Left ventricle myocardium superior (tissue), 1 donor: ENCODE measurements around the gene NFATC2. TPM values are rescaled to one million over a fixed set of nuclear protein-coding genes. Genes with fewer than 3 reads are reported as not detected.

ENCODE experiments used
- ATAC-seq: fragments of 200-7000 bp; cut with Tn5 transposase; one replicate; pipeline ENCODE4 v1.9.1; 2020; ENCODE audit warnings: mild to moderate bottlenecking, moderate library complexity
- DNase-seq: peaks from one replicate; pipeline ENCODE4 v3.0.0-alpha.2; 2020
- intact Hi-C: fragments of 100-400 bp; cut with micrococcal nuclease; formaldehyde crosslinking; loops from one replicate; pipeline ENCODE4 v1.11.0; 2022
- total RNA-seq: library from RNA; stranded (reverse); fragmentation: NEBNext Ultra II Directional; extraction: Animal tissue kit (Norgen Biotek cat#: 25700); gene quantifications from one replicate; pipeline ENCODE4 v1.2.1, GENCODE V29; 2021
- donor health status: DM: no; HTN: yes; CAD: no; lungs with severe emphysema.

Gene NFATC2
- total RNA-seq, 1 donor from 2014 or later: 2.3 TPM

GRCh38 chr20:51392614-51393186 lies 149.8 kb downstream of the NFATC2 start:
- ATAC-seq (no peak), DNase-seq (no peak)
- intact Hi-C loops: no loop called here

DNA sequence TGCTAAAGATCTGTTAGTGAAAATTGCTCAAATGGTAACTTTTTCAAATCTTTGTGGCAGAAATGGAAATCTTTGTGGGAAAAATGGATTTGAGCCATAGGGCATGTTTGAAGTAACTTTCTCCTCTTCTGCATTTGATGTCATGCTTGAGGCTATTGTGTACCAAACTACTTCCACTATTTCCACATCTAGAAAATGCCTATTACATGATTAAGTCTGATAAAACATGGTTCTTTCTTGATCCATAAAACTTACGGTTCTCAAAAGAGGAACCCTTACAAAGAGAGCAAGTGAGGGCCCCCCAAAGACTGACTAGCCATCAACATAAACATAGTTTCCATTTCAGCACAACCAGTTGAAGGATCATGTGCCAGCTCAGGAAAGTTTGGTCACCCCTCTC lies 150.6 kb downstream of the NFATC2 start:
- intact Hi-C loops: no loop called here
- DNase-seq (no peak), ATAC-seq (no peak)

DNA sequence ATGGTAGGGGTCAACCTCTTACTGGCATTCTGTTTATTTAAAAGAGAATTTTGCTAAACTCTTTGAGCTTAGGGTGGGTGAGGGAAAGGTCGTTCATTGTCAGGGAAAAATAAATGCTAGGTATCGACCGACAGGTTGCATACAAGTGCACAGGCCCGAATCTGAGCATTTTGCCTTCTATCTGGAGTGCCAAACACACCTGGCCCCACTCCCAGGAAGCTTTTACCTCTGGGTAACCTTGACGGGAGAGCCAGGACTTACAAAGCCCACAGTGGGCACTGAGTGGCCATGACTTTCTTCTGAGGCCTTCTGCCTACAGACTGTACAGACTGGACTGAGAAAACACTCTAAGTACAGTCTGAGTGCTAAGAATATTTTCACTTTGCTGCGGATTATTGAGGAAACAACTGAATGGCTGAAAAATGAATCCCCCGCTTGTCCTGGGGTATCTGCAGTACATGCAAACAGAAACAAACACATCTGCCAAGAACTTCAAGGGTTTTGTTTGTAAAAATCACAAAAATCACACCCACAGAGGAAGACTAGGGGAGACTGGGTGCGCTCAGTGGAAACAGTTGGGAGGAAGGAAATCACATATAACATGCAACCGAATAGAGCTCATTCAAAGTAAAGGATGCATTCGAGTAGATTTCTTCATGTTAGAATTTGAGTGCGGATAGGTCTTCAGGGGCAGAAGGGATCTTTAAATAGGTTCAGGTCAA lies 152.8 kb downstream of the NFATC2 start:
- no peak for DNase-seq
- intact Hi-C loops: no loop called here

DNA sequence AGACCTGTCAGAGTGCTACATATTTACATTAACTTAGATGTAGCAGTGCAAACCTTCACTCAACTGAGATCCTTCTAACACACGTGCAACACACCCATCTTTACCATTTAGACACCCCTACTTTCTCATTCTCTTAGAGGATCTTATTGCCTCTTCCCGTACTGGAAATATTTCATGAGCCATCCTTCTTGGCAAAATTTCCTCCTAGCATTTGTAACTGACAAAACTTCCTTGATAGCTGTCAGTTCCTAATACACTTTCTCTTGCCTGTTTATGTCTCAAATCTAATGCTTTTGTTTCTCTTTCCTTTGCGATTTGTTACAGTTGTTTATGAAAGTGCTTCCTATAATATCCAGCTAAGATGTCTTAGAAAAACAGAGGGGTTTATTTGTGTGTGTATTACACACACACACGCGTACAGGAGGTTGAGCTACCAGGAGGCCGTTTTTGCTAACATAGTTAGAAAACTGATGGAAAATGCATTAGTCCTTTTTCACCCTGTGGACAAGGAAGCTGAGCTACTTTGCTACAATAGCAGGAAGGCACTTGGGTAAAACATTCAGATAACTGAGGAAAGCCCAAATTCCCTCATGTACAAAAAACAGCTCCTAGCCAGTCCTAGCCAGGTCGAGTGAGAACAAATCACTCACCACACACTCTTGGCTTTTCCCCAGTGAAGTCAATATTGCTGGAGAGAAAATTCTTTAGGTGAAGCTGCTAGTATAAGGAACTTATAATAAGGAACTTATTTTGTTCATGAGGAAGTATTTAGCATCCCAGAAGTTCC lies 153.6 kb downstream of the NFATC2 start:
- DNase-seq (no peak), ATAC-seq (peak; percentile 70)
- intact Hi-C loops: no loop called here

More for the DNA sequence above, 152.8 kb downstream of the NFATC2 start:
- peak; percentile 23 for ATAC-seq

GRCh38 chr20:51388227-51388626 lies 154.3 kb downstream of the NFATC2 start:
- no peak for DNase-seq
- intact Hi-C loops: no loop called here
- ATAC-seq: no peak

DNA sequence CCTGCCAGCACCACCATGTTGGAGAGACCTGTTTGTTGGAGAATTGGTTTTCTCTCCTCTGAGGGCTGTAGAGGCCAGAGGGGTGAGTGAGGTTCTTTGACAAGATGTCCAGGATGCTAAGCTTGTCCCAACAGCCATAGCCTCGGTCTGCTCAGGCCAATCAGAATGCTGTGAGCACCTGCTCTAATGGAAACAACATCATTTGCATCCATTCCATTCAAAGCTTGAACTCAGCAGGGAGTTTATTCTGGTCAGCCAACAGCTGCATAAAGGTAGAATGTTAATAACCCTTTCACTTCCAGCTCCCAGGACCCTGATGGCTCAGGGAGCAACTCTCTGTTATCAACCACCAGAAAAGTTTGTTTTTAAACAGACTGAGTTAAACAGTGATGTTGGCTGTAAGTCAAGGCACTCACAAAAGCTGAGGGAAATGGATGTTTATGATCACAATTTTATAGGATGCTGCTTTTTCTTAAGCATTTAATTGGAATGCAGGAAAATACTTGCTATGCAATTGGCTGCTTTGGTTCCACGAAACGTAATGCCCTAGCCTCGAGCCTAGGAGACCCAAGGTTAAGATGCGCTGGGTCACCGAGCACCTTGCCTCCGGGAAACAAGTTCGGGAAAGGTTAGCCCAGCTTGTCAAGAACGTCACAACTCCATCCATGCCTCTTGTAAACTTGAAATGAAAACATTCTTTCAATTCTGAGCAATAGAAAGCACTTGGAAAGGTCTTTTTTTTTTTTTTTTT lies 155.2 kb downstream of the NFATC2 start:
- ATAC-seq: no peak
- no peak for DNase-seq
- intact Hi-C loops: no loop called here

- ATAC-seq (no peak), DNase-seq (no peak)
- intact Hi-C loops: no loop called here
Observed at GRCh38 chr20:51386586-51386985, 155.9 kb downstream of the NFATC2 start.

GRCh38 chr20:51385646-51386530 lies 156.6 kb downstream of the NFATC2 start:
- no peak for DNase-seq
- intact Hi-C loops: no loop called here
- peak; percentile 58 for ATAC-seq

GRCh38 chr20:51384875-51385274 lies 157.6 kb downstream of the NFATC2 start:
- DNase-seq (no peak), ATAC-seq (no peak)
- intact Hi-C loops: no loop called here

DNA sequence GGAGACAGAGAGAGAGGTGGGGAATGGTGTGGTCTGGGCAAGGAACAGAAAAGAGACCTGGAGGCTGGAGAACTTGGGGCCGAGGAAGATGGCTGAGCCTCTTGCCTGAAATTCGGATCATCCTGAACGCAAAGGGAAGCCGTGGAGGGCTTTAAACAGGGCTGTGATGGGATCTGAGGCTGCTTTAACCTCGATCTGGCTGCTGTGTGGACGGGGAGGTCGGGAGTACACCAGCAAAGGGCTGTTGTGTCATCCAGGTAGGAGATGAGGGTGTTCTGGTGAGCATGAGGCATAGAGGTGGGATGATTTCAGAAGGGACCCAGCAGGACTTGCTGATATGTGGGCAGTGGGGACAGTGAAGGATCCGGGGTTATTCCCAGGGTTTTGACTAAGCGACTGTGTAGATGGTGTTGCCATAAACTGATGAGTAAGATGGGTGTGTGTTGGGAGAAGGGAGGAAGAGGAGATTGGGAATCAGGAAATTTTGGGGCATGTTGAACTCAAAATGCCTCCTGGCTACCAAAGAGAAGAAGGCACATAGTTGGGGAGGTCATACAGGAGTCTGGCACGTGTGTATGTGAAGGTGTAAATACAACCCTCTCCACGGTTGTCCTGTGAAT lies 158.5 kb downstream of the NFATC2 start:
- ATAC-seq (no peak), DNase-seq (no peak)
- intact Hi-C loops: no loop called here

- ATAC-seq (no peak), DNase-seq (no peak)
- intact Hi-C loops: no loop called here
Observed at GRCh38 chr20:51382986-51383821, 159.3 kb downstream of the NFATC2 start.

GRCh38 chr20:51382111-51382985 lies 160.2 kb downstream of the NFATC2 start:
- DNase-seq (no peak), ATAC-seq (no peak)
- intact Hi-C loops: no loop called here

- no peak for ATAC-seq
- DNase-seq: no peak
- intact Hi-C loops: no loop called here
Observed at GRCh38 chr20:51381557-51381956, 161.0 kb downstream of the NFATC2 start.

GRCh38 chr20:51380401-51381385 lies 161.8 kb downstream of the NFATC2 start:
- intact Hi-C loops: no loop called here
- no peak for DNase-seq
- ATAC-seq: peak; percentile 63

DNA sequence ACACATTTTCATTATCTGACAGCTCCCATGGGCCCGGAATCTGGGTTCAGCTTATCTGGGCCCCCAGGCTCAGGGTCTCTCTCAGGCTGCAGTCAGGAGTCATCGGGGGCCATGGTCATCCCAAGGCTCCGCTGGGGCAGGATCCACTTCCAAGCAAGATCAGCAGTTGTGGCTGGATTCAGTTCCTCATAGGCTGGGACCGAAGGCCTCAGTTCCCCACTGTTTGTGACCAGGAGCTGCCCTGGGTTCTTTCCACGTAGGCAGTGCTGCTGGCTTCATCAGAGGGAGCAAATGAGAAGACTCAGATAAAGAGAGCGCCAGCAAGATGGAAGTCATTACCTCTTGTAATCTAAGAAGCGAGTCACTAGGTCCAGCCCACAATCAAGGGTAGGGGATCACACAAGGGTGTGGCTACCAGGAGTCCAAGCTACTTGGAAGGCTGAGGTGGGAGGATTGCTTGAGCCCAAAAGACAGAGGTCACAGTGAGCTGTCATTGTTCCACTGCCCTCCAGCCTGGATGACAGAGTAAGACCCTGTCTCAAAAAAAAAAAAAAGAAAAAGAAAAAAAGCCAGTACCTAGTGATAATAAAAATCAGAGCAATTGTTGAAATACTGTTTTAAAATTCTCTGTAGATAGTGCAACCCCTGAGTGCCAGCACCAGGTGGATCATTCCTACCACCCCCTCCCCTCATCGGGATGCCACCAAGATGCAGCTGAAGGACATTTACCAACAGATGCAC lies 162.7 kb downstream of the NFATC2 start:
- ATAC-seq: no peak
- DNase-seq: no peak
- intact Hi-C loops: no loop called here
